GM18517 (cell line): ENCODE results near the gene NAA16.
"Not testable (repeated sequence)": the region's sequence is repeated elsewhere in the genome, so short reads cannot be mapped to it uniquely, and the experiment has no call there.

ENCODE experiments used
- ATAC-seq: cut with Tn5 transposase; IDR thresholded peaks from one replicate; pipeline ENCODE4 v1.9.1; 2021; ENCODE audit warnings: mild to moderate bottlenecking, moderate library complexity; ENCODE audit not compliant: unreplicated experiment

NAA16 gene

DNA sequence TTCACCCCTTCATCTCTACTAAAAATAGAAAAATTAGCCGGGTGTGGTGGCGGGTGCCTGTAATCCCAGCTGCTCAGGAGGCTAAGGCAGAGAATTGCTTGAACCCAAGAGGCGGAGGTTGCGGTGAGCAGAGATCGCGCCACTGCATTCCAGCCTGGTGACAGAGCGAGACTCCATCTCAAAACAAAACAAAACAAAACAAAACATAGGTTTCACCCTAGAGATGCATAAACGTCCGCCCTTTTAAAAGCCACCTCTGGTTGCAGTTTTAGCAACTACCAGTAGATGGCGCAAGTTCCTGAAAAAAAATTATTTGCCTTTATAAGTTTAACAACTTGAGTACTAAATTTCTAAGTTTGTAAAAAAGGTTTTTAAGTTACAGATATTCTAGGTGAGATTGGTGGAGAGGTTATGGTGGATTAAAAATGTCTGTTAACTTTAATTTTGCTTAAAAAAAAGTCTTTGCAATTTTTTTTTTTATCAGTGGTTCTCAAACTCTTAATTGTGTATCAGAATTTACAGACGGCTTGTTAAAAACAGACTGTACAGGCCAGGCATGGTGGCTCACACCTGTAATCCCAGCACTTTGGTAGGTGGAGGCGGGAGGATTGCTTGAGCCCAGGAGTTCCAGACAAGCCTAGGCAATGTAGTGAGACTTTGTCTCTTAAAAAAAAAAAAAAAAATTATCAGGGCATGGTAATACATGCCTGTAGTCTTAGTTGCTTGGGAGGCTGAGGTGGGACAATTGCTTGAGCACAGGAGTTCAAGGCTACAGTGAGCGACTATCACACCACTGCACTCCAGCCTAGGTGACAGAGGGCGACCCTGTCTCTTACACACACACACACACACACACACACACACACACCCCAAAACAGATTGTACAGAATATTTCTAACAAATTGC lies 42.1 kb downstream of the NAA16 start:
- no peak for ATAC-seq

DNA sequence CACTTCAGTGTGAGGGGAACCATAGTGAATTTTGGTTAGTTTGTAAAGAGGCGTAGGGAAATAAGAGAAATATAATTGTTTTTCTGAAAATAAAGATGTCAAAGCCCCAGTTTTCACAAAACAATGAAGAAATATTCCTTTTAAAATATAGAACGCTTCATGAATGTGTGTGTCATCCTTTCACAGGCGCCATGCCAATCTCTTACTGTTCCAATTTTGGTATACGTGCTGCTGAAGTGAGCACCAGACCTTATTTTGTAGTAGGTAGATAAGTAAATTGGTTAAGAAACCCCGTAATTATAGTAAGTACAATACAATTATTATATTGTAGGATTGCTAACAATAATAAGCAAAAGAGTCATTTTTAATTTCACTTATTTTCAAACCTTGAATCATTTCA lies 43.3 kb downstream of the NAA16 start:
- ATAC-seq = no peak

DNA sequence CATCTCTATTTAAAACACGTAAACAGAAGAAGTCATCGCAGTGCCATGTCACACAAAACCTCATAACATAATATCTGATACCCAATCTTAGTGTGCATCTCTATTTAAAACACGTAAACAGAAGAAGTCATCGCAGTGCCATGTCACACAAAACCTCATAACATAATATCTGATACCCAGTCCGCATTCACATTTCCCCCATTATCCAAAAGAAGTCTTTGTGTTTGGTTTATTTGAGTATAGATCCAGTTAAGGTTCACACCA lies 45.2 kb downstream of the NAA16 start:
- not testable (repeated sequence) for ATAC-seq

DNA sequence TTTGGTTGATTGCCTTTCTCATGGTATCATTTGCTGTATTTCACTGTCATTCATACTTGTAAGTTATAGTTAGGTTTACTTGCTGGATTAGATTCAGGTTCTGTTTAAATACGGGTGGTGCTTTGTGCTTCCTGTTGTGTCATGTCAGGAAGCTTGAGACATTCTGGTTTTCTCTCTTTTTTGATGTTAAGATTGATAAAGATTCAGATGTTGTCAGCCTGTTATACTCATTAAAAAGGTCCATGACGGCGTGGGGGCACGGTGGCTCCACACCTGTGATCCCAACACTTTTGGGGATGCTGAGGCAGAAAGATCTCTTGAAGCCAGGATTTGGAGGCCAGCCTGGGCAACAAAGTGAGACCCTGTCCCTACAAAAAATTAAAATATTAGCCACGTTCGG lies 45.7 kb downstream of the NAA16 start:
- no peak for ATAC-seq

DNA sequence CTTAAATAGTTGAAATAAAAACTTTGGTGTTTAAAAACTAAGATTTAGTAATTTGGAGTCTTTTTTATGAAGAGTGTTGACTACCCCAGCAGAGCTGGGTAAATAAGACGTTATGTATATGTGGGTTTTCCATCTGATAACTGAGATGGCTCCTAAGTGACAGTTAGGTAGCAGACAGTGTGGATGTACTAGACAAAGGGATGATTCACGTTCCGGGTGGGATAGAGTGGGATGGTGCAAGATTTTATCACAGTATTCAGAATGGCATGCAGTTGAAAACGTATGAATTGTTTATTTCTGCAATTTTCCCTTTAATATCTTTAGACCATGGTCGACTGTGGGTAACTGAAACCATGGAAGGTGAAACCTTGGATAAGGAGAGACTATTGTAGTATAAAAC lies 50.4 kb downstream of the NAA16 start:
- ATAC-seq = no peak

DNA sequence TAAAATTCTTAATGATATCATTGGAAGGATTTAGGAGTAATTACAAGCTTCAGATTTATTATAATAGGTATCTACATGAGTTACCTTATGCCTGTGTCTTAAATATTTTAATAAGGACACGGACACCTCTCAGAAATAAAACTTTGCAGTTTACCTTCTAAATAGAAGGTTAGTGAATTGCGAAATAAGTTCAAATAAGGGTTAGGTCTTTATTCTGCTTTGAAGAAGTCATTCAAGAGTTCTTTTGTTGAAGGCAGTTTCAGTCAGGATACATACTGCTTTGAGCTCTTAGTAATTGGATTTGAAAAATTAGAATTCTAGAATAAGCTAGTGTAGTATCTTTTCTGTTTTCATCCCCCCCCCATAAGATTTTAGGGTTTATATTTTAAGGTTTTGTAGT lies 53.0 kb downstream of the NAA16 start:
- ATAC-seq = no peak

DNA sequence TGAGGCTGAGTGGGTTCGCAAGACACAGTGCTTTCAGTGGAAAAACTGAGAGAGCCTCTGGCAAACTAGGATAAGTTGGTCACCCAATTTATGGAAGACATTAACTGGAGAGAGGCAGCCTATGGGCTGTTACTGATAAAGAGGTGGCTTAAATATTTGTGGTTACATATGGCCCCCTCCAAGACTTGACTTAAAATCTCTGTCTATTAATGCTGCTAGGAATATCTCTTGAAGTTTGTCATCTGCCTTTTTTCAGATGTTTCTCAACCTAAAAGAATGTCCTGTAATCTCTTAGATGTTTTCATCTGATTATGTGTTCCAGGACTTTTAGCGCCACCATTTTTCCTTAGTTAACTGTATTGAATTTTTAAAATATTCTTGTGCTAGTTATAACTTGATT lies 54.6 kb downstream of the NAA16 start:
- no peak for ATAC-seq

DNA sequence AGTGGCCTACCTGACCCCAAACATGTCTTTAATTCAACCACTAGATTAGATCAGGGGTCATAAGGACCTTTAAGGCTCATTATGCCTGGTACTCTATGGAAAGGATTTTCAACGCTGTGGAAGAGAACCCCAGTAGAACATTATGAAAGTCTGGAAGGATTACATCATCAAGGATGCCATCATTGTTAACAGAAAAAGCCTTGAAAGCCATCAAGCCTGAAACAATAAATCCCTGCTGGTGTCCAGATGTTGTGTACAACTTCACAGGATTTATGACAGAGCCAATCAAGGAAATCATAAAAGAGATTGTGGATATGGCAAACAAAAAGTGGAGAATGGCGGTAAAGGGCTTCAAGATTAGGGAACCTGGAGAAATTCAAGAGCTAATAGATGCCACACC lies 59.7 kb downstream of the NAA16 start:
- ATAC-seq = no peak

DNA sequence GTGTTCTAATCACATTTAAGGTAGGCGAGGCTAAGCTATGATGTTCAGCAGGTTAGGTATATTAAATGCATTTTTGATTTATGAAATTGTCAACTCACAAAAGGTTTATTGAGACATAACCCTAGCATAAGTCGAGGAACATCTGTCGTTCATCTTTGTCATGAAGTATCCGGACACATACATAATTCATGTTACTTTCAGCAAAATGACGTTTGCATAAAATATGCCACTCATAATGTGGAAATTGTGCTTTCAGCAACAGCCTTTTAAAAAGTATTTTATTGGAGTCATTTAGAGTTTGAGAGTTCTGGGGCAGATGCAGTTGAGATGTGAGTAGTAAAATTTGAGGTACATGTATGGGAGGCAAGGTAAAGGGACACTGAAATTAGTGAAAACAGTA lies 66.4 kb downstream of the NAA16 start:
- ATAC-seq = no peak

DNA sequence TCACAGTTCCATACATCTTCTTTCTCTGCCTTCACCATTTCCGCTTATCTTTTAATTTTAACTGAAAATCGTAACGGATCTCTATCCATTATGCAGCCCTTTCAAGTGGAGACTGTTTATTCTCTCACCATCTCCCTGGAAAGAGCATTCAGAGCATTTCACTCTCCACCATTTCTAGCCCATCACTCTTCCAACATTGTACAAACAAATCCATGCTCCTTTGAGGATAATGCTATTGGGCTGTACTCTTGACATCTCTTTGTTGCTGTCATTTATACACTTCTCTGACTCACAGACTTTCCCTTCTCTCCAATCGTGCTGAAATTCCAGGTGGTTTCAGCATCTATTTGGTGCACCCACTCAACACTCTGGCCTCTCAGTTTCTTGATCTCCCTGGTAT lies 71.4 kb downstream of the NAA16 start:
- no peak for ATAC-seq

DNA sequence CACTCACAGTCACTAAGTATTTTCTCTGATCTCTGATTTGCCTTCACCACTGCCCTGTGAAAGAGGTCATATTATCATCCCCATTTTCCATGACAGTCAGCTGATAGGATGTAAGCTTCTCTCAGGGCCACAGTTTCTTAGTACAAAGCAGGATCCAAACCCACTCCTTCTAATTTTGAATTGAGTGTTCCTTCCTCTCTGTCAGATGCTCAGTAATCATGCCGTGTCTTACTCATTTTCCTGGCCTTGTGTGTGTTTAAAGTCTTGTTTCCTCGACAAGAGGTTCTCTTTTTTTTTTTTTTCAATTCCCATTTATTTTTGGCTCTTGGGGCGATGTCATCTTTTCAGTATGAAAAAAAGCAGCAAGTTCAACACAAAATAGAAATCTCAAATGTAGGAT lies 72.3 kb downstream of the NAA16 start:
- ATAC-seq = no peak

DNA sequence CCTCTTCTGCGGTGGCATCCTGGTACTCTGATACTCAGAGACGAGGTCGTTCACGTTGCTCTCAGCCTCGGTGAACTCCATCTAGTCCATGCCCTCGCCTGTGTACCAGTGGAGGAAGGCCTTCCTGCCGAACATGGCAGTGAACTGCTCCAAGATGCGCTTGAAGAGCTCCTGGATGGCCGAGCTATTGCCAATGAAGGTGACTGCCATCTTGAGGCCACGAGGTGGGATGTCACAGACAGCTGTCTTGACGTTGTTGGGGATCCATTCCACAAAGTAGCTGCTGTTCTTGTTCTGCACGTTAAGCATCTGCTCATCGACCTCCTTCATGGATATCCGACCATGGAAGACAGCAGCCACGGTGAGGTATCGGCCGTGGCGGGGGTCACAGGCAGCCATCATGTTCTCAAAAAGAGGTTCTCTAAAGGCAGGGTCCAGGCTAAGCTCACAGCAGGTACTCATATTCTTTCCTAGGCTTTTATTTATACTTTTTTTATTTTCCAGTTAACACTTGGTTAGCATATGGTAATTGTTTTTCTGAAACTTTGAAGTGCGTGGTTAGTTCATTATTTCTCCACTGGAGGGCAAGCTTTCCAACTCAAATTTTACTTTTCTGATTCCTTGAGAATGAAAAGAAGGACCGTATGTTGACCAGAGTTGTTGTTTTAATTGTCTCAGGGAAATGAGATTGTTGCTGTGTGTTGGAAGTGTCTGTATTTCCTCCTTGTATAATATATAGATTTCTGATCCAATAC lies 73.9 kb downstream of the NAA16 start:
- no peak for ATAC-seq

DNA sequence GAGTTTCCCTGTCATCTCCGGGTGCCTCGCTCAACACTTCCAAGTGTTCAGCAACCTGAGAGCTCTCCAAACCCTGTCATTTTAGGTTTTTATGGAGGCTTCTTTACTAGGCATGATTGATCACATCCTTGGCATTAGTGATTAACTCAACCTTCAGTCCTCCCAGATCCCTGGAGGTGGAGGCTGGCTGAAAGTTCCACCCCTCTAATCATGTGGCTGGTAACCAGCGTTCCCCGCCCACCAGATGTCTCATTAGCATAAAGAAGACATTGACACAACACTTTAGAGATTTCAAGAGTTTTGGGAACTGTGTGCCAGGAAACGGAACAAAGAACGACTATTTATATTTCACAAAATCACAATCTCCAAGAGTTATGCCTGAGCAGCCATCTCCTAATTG lies 75.1 kb downstream of the NAA16 start:
- no peak for ATAC-seq

DNA sequence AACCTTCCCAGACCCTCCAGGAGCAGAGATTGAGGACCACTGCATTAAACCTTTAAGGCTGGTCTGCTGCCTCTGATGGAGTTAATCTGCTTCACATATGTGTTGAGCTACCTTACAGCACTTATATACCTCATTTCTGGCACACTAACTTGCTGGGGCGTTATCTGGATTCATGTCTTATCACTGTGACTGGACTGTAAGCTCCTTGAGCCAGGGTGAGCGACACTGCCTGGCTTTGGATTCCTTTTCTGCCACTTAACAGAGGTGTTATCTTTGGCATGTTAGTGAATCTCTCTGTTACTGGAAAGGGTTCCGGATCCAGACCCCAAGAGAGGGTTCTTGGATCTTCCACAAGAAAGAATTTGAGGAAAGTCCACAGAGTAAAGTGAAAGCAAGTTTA lies 76.5 kb downstream of the NAA16 start:
- ATAC-seq = no peak

DNA sequence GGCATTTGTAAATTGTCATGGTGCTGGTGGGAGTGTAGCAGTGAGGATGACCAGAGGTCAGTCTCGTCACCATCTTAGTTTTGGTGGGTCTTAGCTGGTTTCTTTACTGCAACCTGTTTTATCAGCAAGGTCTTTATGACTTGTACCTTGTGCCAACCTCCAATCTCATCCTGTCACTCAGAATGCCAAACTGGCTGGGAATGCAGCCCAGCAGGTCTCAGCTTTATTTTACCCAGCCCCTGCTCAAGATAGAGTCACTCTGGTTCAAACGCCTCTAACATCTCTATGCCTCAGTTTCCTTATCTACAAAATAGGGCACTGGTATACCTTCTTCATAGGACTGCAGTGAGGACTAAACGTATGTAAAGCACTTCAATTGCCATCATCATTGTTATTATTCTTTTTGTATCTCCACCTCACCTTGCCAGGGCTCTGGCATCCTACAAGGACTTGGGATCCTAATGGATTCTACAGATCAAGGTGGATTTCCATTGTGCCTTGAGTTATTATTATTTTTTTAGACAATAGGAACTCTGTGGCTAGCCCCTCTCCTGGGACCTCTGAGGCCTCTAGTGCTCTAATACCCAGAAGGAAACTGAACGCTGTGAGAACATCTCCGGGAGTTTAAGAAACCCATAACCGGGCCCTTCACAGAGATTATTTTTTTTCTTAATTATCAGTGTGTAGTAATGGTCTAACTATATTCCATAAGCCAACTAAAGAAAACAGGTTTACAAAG lies 77.2 kb downstream of the NAA16 start:
- no peak for ATAC-seq

DNA sequence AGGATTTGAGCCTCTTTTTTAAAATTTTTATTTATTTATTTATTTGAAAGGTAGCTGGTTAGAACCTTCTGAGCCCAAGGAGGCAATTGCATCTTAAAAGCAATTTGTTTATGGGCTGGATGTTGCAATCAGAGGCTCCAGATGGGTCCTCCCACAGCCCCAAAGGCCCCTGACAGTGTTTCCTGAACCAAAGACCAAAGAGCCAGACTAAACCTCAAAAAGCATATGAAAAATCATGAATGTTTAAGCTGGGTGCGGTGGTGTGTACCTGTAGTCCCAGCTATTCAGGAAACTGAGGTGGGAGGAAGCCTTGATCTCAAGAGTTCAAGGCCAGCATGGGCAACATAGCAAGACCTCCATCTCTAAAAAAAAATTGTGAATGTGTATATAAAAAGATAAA lies 78.5 kb downstream of the NAA16 start:
- no peak for ATAC-seq

DNA sequence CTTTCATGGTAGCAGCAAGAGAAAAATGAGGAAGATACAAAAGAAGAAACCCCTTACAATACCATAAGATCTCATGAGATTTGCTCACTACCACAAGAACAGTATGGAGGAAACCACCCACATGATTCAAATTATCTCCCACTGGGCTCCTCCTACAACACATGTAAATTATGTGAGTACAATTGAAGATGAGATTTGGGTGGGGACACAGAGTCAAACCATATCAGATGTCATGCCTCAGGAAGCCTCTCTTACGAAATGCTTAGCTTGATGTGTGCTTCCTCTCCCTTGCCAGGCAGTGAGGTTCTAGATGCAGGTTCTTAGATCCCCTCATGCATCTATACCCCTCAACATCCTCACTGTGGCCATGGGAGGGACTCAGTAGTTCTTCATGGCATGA lies 83.1 kb downstream of the NAA16 start:
- ATAC-seq = no peak

DNA sequence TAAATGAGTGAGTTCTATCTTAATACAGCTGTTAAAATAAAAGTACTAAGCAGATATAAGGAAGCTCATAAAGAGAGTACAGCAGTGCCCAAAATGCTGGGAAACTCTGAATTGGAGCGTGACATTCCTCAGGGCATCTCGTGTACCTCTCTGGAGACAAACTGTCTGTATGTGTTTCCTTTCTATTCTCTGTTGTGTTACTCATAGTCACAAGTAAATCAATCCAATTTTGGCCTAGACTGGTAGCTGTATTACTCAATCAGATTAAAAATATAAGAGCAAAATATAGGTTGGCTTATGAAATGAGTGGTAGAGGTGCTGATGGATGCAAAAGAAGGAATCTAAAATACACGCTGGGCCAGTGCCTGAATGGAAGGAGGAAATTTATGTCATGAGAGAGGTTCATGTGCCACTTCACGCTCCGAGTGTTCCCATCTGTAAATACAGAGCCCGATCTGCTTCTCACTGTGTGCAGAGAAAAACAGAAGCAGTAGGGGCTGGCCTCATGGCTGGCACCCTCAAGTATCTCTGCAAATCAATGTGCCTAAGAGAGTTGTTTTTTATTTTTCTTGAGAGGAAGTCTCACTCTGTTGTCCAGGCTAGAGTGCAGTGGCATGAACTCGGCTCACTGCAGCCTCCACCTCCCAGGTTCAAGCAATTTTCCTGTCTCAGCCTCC lies 87.6 kb downstream of the NAA16 start:
- ATAC-seq = no peak

DNA sequence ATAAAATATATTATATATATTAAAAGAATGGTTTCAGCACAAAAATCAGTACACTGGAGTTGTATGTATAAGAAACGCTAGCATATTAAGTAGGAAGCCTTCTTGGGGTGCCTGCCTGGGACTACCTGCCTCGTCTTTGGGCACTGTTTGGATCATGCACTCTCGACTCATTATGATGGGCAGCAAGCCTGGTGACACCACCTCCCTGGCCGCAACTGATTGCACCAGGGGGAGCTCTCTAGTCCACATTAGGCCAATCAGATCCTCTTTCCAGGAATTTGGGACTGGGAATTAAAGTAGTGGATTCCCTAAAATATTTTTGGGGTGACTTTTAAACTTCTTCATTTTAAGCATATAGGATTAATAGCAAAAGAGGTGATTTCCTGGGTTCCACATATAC lies 90.3 kb downstream of the NAA16 start:
- no peak for ATAC-seq

DNA sequence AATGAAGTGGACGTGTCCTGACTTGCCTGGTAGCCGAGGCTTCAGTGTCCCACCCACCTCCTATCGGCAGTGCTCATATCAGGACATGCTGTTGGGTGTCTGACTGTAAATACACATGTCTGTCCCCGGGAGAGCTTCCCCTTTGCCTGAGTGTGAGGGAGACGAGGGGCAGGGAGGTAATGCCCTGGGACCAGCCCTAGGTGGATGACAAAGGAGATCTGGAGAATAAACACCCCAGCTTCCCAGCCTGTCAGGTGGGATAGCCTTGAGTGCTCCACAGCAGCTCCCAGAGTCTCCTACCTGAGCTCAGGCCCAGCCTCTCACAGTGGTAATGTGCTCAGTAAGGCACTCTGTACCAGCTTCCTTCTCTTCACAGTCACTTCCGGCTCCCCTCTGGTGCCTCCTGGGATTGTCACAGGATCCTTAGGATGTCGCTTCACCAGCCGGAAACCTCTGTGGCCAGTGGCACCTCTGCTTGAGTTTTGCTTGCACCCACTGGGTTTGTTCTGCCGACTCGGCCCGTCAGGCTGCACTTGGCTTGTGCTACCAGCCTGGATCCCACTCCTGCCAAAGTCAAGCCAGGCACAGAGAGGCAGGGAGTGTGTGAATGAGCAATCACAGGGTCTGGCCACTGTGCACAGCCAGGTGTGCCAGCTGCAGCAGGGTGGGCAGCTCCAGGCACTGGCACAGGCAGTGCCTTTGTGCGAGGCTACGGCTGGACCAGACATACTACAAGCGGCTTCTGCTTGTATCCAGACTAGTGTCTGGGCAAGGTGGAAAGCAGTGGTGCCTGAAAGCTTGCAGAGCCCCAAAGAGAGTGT lies 91.8 kb downstream of the NAA16 start:
- ATAC-seq = no peak

DNA sequence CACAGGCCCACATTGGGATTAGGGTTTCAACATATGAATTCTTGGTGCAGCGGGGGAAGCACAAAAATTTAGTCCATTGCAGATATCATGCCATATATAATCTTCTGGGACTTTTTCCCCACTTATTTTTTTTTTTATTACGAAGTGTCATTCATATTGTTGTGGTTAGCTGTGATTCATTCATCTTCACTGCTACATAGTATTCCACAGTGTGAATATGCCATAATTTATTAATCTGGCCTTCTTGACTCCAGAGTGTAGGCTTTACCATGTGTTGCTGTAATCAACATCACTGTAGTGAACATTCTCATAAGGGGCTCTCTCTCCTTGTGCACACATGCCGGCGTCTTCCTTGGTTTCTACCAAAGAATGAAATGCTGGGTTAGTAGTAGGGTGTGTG lies 92.9 kb downstream of the NAA16 start:
- ATAC-seq = no peak
